Left colon (tissue), 2 donors: ENCODE results near the gene NASP. TPM values are rescaled to one million over a fixed set of nuclear protein-coding genes. Genes with fewer than 3 reads are reported as not detected.
A peak's percentile ranks its signal among the peaks of the same experiment; 100 is the strongest.

Source experiments
- ATAC-seq: fragments of 200-7000 bp; cut with Tn5 transposase; one replicate; pipeline ENCODE4 v1.9.1; 2020; ENCODE audit warnings: mild to moderate bottlenecking, moderate library complexity
- DNase-seq, 2 donors: peaks; one replicate each; pipeline ENCODE4 v3.0.0-alpha.2; 2020
- intact Hi-C, 2 donors: fragments of 100-400 bp; cut with DNase I in 1 of 2; cut with micrococcal nuclease in 1 of 2; formaldehyde crosslinking; loops; one replicate each; pipeline versions ENCODE4 v1.11.2 to v1.14.0; 2022; cut with DNase I, micrococcal nuclease
- total RNA-seq, 2 donors: library from RNA; stranded (reverse); fragmentation: NEBNext Ultra II Directional; extraction: Animal tissue kit (Norgen Biotek cat#: 25700); gene quantifications; one replicate each; pipeline ENCODE4 v1.2.1, GENCODE V29; 2021
- donor health status: DM: no; HTN: no; CAD: no.
- donor health status: DM: yes; HTN: yes; CAD: no.

NASP gene
- total RNA-seq, 2 donors from 2014 or later = 41.3 to 48.7 TPM

DNA sequence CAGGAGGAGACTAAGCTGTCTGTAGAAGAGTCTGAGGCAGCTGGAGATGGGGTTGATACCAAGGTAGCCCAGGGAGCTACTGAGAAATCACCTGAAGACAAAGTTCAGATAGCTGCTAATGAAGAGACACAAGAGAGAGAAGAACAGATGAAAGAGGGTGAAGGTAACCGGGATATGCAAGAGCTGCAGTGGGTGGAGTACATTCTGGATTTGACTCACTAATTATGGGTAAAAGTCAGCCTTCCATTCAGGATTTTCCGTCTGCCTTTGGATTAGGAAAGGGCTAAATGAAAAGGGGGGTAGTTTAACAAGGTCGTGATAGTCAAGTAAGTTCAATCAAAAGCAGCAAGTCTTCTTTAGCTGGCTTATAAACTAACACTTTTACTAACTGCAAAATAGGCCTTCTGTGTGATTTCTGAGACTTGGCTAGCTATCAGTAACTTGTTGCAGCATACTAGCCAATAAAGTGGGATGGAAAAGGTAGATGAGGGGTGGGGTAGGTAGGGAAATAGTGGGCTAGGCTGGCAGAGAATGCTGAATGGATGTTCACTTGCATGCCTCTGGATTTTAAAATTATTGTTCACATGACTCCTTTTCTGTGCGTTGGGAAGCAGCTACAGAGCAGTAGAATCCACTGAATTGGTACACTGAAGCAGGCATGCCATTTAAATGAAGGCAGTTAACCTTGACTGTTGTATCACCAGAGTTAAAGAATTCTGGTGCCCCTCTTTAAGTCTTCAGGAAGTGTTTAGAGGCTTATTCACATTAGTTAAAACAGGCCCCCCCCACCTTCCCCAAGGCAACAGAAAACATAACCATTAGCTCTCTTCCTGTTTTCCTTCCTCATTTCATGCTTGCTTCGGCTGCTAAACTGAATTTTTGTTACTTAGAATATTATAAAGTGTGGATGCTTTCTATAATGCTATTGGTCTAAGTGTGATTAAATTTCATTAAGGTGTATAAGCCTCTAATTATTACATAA, 24.6 kb downstream of the NASP start:
- no peak for ATAC-seq
- DNase-seq = peak in 1 of 2 donors; percentile 24
- intact Hi-C loops = no loop called here

DNA sequence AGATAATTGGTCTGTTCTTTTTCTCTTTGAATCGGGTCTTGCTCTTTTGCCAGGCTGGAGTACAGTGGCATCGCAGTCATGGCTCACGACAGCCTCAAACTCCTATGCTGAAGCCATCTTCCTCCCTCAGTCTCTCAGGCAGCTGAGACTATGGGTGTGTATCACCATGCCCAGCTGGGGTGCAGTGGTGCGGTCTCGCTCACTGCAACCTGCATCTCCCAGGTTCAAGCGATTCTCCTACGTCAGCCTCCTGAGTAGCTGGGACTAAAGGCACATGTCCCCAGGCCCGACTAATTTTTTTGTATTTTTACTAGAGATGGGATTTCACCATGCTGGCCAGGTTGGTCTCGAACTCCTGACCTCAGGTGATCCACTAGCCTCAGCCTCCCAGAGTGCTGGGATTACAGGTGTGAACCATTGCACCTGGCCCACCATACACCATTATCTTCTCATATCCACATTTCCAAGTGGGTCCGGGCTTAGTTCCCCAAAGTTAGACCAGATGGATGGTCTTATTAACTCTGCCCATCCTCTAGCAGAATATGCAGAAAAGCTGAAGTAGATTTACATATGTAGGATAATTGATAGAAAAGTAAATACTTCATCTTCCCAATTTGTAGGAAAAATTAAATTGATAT, 26.9 kb downstream of the NASP start:
- no peak for DNase-seq
- intact Hi-C loops = no loop called here
- no peak for ATAC-seq

DNA sequence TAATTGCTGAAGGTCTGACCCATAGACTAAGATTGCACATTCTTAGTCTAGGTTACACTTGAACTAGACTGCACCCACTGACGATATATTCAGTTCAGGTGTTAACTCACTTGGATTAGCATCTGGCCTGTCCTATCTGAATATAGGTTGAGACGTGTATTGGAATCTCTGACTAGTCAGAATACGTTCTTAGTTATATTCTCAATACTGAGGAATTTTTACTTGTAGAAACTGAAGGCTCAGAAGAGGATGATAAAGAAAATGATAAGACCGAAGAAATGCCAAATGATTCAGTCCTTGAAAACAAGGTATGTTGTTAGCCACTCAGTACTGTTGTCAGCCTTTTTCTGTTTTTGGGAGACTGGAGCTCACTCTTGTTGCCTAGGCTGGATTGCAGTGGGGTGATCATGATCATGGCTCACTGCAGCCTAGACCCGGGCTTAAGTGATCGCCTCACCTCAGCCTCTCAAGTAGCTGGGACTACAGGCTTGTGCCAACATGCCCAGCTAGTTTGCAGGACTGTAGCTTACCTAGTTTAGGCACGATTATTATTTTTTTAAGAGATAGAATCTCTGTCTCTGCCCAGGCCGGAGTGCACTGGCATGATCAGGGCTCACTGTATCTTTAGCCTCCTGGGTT, 29.2 kb downstream of the NASP start:
- DNase-seq (no peak), ATAC-seq (no peak)
- intact Hi-C loops = no loop called here

DNA sequence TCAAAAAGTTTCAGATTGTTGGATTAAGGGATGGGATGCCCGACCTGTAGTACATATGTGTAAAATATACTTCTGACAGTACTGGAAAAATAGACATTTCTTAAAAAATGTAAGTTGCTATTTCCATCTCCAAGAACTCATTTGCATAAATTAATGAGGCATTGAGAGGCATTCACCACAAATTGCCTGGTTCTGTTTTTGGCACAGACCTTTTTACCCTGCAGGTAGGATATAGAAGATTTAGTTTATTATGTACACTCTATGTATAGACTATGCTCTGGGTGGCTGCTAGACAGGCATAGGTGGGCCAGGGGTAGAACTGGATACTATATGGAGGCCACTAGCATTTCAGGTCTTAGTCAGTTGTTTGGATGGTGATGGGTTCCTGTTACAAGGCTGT, 32.0 kb downstream of the NASP start:
- ATAC-seq = no peak
- intact Hi-C loops = no loop called here
- no peak for DNase-seq

DNA sequence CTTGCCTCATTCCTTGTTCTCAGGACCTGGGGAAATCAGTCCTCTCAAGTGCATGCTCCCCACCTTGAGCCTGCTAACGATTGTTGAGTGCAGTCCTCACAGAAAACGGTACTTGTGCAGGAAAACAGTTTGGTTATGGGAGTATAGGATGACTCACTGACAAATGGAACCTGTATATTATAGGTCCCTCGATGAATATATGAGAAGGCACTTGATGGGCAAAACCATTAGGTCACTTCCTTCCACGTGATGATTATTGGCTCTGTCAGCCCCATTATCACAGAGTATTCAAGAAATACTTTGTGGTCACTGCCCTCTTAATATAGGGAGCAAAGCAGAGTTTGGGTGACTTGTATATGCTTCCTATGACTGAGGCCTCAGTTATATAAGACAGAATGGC, 33.8 kb downstream of the NASP start:
- no peak for DNase-seq

DNA sequence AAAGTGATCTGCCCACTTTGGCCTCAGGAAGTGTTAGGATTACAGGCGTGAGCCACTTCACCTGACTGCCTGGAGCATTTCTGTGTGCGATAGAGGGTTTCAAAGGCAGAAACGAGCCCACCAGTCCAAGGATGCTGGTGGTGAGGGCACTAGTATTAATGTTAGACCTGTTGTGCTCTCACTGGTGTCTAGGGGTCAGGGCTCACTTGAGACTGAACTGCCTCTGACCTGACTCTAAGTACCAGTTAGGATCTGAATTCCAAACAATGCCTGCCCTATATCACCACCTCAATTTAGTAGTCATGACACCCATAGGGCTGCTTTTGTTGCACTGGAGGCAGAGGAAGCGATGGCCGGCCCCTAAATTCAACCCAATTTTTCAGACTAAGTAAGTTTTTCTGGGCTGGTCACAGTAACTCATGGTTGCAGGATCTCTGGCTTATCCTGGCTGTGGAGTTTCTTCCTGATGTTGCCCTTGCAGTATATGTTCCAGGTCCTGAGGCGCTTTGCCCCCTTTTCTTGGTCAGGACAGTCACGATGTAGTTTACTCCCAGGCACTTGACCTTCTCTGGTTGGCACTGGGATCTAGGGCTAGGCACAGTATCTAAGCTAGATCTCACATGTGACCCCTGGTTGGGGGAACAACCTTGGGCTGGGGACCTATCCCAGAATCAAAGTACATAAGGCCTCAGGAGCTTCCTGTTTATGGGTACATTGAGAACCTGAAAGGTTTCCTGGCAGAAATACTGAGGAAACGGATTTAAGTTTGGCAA, 35.5 kb downstream of the NASP start:
- ATAC-seq (no peak), DNase-seq (no peak)
- intact Hi-C loops = no loop called here

More for the DNA sequence above, 33.8 kb downstream of the NASP start:
- intact Hi-C loops = no loop called here
- no peak for ATAC-seq

DNA sequence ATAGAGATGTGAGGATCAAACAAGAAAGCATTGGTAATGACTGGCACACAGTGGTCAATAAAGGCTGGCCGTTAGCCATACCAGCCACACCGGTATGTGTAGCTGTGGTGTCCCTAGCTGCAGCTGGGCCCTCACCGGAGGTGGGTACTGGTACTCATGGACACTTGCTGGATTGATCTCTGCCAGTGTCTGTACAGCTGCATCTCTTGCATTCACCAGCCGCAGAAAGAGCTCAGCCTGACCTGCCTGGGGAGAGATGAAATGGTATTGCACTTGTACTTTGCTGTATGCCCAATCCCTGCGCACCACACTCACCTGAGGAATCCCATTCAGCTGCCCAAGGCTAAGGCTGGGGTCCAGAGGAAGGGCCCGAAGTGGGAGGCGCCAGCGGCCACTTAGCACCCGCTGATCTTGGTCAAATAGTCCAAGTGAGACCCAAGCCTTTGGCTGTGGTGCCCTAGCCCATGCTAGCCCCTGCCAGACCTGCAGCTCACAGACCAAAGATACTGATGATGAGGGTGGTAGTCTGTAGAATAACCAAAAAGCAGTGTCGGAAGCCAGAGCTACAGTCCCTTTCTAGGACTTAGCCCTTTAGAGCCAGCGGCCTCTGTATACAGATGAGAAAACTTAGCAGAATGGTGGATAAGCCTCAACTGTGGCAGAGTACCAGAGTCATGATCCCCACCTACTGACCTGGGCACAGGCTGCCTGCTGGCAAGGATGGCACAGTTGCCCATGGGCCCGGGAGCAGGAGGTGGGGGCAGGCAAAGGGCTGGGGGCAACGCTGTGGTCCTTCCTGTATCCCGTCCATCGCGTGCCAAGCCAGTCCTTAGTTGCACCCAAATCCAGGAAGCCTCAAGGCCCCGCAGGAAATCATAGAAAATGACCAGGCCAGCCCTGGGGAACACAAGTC, 37.0 kb downstream of the NASP start:
- ATAC-seq (peak; percentile 4), DNase-seq (no peak)
- intact Hi-C loops = no loop called here

DNA sequence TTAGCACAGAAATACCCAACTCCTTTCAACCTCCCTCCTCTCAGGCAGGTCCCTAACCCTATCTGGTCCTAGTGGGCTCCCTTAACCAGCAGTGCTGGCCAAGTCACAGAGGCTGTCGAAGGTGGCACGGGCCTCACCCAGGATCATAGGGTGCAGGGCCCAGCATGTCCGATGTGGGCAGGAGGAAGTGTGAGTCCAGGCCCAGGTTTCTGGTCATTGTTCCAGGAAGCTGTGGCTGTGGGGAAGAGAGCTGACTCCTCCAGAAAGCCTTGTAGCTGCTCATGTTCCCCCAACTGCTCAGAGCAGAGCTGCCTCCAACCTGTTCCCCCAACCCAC, 37.6 kb downstream of the NASP start:
- intact Hi-C loops = no loop called here
- ATAC-seq (peak; percentile 26), DNase-seq (no peak)

DNA sequence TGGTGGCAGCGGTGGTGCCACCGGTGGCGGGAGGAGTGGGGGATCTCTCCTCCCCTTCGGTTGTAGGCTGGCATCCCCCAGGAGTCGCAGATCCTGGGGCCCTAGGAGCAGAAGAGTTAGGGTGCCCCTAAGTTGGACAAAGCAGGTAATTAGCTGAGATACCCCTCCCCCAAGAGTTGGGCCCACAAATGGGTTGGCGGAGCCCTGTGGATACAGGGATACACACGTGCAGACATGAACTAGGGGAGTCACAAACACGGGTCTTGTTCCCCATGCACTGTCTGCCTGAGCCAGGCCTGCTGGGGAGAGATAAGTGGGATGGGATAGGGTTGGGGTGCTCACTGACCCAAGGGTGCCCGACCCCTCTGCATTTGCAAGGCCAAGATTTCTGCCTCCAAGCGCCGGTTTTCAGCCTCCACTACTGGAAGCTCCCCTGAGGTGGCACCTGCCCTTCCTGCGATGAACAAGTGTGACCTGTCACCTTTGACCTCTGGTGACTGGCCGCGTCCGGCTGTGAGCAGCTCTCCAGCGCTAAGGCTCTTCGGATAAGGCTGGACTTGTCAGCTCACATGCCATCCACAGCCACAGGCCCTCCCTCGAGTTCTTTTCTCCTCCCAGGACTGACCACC, 38.2 kb downstream of the NASP start:
- intact Hi-C loops = no loop called here
- ATAC-seq = peak; percentile 8

DNA sequence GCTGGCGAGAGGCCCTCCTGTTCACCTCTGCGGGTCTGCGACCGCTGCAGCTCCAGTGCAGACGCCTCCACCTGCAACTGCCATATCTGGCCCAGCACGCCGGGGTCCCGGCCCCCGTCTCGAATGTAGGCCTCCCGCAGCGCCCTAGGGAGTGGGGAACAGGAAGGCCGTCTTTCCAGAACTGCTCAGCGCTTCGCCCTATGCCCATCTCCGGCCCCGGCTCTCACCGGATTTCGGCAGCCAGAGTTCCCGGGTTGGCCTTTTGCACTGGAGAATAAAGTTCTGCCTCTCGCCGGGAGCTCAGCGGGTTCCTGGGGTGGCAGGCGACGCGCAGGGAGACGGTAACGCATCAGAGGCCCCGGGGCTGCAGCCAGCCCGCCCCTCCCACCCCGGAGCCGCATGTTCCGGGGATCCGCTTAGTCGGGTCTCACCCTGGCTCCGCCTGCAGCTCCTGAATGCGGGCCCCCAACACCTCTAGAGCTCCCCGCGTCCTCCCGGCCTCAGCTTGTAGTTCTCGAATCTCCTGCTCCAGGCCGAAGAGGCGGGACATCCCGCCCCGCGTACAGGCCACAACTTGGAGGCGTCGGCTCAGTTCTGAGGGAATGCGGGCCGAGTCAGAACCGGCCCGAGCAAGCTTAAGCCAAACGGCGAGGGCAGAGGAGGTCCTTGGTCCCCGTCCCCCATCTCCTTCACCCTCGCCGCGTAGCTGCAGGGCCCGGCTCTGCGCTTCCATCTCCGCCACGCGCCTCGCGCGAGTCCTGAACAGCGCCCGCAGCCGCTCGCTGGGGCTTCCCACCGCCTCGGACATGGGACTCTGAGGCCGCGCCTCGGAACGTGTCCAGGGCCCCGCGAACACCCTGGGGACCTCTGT, 38.9 kb downstream of the NASP start:
- intact Hi-C loops = no loop called here
- peak; percentile 12 for ATAC-seq
- DNase-seq = no peak

More for the DNA sequence above, 38.2 kb downstream of the NASP start:
- DNase-seq = no peak

DNA sequence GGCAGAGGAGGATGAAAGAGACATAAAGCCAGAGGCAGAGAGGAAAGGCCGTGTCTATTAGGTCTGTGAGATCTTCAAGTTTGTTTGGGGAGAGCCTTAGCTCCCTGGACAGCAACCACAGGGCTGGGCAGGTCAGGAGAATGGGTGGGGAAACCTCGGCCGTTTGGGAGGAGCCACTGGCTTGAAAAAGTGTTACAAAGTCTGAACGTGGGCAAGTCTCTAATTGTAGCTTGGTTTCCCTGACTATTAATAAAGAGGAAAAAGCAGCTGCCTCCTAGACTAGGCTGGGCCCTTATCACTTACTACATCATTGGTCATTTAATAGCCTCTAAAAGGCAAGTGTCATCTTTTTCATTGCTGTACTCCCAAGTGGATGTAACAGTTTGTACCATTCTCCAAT, 40.1 kb downstream of the NASP start, which contains the start of gene CCDC17:
CCDC17 (minus strand) TSS at position 83 of the 400 bp plus-strand sequence. CDS start 145 bp downstream, outside the sequence.
- intact Hi-C loops = no loop called here
- DNase-seq = no peak
- ATAC-seq = peak; percentile 7

DNA sequence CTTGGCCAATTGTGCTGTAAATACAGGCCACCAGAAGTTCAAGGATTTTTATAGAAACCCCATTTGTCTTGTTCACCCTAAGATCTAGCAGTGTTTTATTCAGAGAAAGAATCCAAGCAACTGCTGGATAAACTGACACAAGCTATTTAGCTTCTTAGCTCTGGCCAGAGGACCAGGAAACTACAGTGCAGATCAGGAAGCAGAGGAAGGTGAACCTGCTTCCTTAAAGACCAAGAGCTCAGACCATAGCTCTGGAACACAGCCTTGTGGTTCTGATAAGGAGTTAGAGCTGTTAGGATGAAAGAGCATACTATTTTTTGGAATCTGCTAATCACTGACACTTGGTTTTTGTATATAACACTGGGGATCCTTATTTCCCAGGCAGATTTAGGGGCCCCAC, 45.2 kb downstream of the NASP start:
- intact Hi-C loops = no loop called here
- ATAC-seq = peak; percentile 24

DNA sequence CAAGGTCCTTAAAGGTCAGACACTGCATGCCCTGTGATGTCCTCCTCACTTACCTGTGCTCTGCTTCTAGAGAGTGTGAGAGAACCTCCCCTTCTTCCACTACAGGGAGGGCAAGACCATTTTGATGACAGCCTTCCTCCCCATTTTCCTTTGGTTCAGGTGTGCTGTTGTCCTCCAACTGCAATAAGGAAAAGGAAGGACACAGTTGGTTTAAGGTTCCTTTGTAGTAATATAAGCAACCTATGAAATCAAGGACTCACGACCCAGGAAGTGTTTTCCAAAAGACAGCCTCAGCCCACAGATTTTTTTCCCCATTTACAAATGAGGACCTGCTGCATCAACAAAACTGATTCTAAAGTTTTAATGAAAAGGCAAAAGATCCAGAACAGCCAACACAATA, 46.6 kb downstream of the NASP start:
- intact Hi-C loops = no loop called here
- peak; percentile 56 for ATAC-seq
- no peak for DNase-seq

More for the DNA sequence above, 45.2 kb downstream of the NASP start:
- DNase-seq = no peak

DNA sequence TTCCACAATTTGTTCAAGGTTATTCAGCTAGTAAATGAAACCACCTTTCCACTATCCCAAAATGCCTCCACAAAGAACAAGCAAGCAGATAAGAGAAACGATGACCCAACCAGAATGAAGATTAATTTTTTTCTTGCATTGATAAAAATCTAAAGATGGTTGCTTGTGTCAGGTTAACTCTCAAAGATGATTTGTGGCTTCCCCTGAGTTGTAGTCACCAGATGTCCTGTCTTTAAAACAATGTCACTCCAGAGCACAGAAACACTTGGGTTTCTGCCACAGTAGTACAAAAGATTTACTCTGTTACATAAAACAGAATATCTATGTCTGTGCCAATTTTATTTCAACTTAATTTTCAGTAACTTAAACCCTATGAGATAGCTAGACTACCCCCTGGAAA, 51.4 kb downstream of the NASP start:
- ATAC-seq = no peak
- intact Hi-C loops = no loop called here
- no peak for DNase-seq

DNA sequence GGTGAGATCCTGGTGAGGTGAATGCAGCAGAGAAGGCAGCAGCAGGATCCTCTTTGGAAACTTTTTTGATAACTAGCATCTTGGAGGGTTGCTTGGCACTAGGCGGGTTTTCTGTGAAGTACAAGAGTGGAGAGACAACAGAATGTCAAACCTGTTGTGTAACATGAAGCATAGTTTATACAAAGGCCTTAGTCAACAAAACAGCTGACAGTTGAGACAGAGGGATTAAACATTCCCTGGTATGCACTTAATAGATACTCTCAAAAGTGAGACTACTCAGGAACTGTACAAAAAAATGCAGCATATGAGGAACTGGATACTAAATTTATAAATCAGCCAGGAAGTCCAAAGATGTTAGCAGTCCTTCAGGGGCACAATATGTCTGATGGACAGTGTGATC, 56.5 kb downstream of the NASP start:
- ATAC-seq (no peak), DNase-seq (no peak)
- intact Hi-C loops = no loop called here

DNA sequence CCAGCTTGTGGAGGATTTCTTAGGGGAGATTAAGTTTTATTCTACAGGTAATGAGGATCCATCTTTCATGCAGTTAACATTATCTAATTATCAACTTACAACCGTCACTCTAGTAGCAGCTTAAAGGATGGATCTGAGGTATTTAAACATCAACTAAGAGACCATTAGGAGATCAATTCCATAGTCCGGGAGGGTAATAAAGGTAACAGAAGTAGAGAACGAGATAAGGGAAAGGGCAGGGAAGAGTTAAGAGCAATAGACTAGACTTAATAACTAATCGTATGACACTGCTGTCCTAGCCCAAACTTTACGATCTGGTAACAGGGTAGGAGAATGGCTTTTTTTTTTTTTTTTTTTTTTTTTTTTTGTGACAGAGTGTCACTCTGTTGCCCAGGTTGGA, 59.5 kb downstream of the NASP start:
- ATAC-seq = no peak
- intact Hi-C loops = no loop called here
- DNase-seq = no peak

DNA sequence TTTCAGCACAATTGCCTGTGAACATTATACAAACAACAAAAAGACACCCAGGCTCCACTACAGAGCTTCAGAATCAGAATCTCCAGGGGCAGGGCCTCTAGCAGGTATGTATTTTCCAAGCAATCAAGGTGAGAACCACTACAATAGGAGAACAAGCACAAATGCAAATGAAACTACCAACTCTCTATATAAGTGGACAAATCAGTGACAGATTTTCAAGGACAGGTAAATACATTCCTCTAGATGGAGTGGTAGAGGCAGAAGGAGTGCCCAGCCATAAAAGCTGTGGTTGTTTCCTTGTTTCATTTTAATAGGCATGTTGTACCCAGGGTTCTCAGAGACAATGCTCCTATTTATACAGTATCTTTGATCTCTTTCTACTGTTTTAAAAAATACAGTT, 60.1 kb downstream of the NASP start:
- ATAC-seq (peak; percentile 88), DNase-seq (peak in 1 of 2 donors; percentile 60)
- intact Hi-C loops = no loop called here
